Fibroblast of villous mesenchyme (primary cell): ENCODE results near the gene UBR1. TPM values are rescaled to one million over a fixed set of nuclear protein-coding genes. Genes with fewer than 3 reads are reported as not detected.
"Not testable (repeated sequence)": the region's sequence is repeated elsewhere in the genome, so short reads cannot be mapped to it uniquely, and the experiment has no call there.

Experiments used
- DNase-seq: peaks from one replicate; pipeline ENCODE4 v3.0.0-alpha.2; 2010; ENCODE audit warnings: low read depth
- H3K4me3 ChIP-seq: 2 replicates; pipeline ENCODE4 v1.5.1; 2011; ENCODE audit warnings: low read depth, mild to moderate bottlenecking, low read length
- small RNA-seq: library from RNA; depleted of rRNA; stranded (forward); fragments of <200 nt; gene quantifications from one replicate; pipeline ENCODE3, GENCODE V24; 2012
- total RNA-seq: library from RNA; depleted of rRNA; stranded (reverse); fragments of >200 nt; gene quantifications from 2 replicates; pipeline ENCODE4 v1.2.3, GENCODE V29; 2012
- TF ChIP-seq, protein P1 (sequence below): IDR thresholded peaks from 2 replicates; pipeline ENCODE4 v1.5.1; 2012; ENCODE audit warnings: low read depth, mild to moderate bottlenecking, low read length; ENCODE audit not compliant: insufficient read depth

UBR1 gene
- total RNA-seq, 1 donor: 76.0 TPM

DNA sequence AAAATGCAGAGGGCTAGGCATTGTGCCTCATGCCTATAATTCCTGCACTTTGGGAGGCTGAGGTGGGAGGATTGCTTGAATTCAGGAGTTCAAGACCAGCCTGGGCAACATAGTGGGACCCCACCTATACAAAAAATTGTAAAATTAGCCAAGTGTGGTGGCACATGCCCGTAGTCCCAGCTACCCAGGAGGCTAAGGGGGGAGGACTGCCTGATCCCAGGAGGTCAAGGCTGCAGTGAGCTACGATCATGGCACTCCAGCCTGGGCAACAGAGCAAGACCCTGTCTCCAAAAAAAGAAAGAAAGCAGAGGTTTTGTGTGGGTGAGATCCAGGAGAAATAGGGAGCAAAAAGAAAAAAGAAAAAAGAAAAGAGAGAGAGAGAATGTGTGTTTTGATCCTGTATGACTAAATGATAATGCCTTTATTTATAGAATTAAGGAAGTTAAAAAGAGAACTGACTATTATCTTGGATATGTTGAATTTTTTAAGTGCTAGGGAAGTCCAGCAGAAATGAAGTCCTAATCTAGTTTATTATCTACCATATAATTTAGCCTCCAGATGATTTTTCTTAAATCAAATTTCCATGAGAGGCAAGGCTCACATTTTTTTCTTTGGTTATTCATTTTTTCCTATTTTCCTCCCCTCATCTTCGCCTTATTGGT lies 190.1 kb downstream of the UBR1 start:
- no peak for DNase-seq
- no peak overlapping the region for H3K4me3 ChIP-seq
- TF ChIP-seq, protein P1, sequence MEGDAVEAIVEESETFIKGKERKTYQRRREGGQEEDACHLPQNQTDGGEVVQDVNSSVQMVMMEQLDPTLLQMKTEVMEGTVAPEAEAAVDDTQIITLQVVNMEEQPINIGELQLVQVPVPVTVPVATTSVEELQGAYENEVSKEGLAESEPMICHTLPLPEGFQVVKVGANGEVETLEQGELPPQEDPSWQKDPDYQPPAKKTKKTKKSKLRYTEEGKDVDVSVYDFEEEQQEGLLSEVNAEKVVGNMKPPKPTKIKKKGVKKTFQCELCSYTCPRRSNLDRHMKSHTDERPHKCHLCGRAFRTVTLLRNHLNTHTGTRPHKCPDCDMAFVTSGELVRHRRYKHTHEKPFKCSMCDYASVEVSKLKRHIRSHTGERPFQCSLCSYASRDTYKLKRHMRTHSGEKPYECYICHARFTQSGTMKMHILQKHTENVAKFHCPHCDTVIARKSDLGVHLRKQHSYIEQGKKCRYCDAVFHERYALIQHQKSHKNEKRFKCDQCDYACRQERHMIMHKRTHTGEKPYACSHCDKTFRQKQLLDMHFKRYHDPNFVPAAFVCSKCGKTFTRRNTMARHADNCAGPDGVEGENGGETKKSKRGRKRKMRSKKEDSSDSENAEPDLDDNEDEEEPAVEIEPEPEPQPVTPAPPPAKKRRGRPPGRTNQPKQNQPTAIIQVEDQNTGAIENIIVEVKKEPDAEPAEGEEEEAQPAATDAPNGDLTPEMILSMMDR: no peak

DNA sequence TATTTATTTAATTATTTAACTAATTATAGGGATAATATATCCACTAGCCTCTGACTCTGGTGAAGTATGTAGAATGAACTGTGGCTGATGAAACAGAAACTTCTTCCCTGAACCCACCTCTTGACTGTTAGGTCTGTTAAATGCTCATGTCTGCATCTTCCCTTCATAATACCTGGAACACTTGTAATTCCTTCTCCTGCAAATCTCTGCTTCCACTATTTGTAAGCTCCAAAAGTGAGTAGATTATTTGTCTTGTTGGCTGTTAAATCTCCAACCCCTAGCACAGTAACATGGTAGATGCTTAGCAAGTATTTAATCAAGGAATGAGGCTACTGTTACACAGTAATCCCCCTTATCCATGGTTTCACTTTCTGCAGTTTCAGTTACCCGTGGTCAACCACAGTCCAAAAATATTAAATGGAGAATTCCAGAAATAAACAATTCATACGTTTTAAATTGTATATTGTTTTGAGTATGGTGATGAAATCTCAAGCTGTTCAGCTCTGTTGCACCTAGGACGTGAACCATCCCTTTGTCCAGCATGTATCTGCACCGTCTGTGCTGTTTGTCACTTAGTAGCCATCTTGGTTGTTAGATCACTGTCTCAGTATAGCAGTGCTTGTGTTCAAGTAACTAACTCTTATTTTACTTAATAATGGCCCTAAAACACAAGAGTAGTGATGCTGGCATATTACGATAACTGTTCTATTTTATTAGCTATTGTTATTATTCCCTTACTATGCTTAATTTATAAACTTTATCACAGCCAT lies 190.9 kb downstream of the UBR1 start:
- TF ChIP-seq, protein P1: no peak
- peak; percentile 21 for DNase-seq
- H3K4me3 ChIP-seq: peak overlapping the region; percentile 48

DNA sequence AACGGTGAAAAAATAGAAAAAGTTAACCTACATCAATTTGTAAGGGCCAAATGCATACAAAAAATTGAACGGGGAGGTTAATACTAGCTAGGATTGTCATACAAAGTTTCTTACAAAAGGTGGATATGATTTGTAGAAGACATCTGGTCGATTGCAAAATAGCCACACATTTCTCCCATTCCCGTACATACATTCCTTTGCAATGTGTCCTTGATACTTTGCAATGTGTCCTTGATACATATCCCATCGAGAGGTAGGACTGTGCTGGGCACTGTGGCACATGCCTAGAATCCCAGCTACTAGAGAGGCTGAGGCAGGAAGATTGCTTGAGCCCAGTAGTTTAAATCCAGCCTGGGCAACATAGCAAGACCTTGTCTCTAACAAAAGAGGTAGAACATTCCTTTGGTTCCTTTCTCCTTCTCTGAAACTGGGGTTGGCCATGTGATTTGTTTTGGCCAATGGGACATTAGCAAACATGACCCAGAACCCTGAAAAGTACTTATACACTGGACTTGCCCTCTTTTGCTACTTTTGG lies 194.7 kb downstream of the UBR1 start:
- no peak overlapping the region for H3K4me3 ChIP-seq
- TF ChIP-seq, protein P1: no peak
- peak; percentile 50 for DNase-seq

DNA sequence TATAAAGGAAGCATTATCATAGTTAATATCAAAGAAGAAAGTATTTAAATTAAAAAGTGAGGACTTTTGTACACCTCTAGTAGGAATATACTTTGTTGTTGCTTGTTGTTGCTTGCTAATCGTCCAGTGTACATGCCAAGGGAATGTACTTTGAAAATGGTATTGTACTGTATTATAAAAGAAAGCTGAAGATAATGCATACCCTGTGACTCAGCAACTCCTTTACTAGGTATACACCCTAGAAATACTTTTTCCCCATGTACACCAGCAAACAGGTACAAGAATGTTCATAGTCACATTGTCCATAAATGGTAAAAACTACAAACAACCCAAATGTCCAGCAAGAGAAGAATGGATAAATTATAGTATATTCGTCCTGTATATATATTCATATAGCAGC lies 197.3 kb downstream of the UBR1 start:
- TF ChIP-seq, protein P1: no peak
- no peak overlapping the region for H3K4me3 ChIP-seq
- no peak for DNase-seq

DNA sequence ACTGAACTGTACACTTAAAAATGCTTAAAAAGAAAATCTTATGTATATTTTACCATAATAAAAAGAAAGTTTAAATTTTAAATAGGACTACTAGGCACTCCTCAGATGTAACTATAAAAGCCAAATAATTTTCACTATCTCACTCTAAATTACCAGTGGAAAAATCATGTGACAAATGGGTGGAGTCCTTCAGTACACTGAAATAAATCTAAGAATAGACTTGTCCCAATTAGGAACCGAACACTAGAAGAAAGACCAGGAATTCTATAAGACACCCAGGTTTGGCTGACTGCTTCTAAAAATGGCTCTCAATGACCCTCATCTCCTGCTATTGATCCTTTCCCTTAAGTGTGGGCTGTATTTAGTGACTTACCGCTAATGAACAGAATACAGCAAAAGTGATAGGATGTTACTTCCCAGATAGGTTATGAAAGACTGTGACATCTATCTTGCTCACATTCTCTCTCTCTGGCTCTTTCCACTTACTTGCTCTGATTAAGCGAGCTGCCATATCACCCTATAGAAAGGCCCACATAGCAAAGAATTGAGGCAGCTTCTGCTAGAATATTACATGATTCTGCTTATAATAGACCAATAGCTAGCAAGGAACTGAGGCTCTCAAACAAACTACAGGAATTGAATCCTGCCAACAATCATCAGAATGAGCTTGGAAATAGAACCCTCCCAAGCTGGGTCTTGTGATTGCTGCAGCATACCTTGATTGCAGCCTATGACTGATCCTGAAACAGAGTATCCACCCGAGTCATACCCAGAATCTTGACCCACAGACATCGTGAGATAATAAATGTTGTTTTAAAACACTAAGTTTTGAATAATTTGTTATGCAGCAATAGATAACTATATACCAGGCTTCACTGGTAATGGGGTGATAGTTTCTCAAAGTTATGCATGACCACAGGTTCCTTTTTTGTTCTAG lies 202.2 kb downstream of the UBR1 start:
- DNase-seq: no peak
- TF ChIP-seq, protein P1: no peak
- H3K4me3 ChIP-seq: no peak overlapping the region

DNA sequence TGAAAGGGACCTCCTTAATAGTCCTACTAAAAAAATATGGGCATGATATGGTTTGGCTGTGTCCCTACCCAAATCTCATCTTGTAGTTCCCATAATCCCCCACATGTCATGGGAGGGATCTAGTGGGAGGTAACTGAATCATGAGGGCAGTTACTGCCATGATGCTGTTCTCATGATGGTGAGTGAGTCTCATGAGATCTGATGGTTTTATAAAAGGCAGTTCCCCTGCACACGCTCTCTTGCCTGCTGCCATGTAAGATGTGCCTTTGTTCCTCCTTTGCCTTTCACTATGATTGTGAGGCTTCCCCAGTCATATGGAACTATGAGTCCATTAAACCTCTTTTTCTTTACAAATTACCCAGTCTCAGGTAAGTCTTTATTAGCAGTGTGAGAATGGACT lies 211.9 kb downstream of the UBR1 start:
- H3K4me3 ChIP-seq, DNase-seq: not testable (repeated sequence)

Small RNAs within 50 kb of the gene (small RNA-seq; reads per million reads assigned to genes)
- not detected for gene AC068724.2

Other genes starting within 250 kb of the UBR1 start
- gene TTBK2, start 185.3 kb downstream of the UBR1 start, total RNA-seq: 10.0 and 17.3 TPM in 2 replicates
- 16.8 and 18.4 TPM in 2 replicates for gene TMEM62, start 27.5 kb upstream of the UBR1 start, total RNA-seq
- 57.7 and 67.8 TPM in 2 replicates for gene CCNDBP1, start 79.4 kb upstream of the UBR1 start, total RNA-seq
- gene EPB42, start 115.0 kb upstream of the UBR1 start, total RNA-seq: not detected in 2 replicates
- not detected in 2 replicates for gene TGM5, start 160.9 kb upstream of the UBR1 start, total RNA-seq
- gene TGM7, start 196.2 kb upstream of the UBR1 start, total RNA-seq: not detected in 2 replicates
- gene LCMT2, start 224.5 kb upstream of the UBR1 start, total RNA-seq: 5.2 and 11.2 TPM in 2 replicates